Hematopoietic multipotent progenitor cell treated with erythropoietin and hydrocortisone succinate and interleukin-3 and kit ligand, for 4 days (in vitro differentiated cells): ENCODE results near the gene IER5L.
"Not testable (repeated sequence)": the region's sequence is repeated elsewhere in the genome, so short reads cannot be mapped to it uniquely, and the experiment has no call there.

ENCODE experiments used
- DNase-seq: peaks from one replicate; pipeline ENCODE4 v3.0.0-alpha.2; 2015

IER5L gene

DNA sequence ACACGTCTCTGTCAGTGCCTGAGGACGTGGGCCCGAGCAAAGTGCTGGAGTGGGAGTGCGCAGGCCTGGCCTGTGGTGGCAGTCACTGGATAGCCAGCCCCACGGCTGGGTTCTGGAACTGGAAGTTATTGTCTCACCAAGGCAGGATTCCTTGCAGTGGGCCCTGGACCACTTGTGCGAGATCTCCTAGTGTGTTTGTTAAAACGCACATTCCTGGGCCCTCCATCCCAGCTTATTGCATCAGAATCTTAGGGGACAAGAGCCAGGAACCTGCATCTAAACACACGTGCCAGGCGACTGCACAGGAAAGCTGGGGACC is 40.0 kb downstream of the IER5L start:
- no peak for DNase-seq

DNA sequence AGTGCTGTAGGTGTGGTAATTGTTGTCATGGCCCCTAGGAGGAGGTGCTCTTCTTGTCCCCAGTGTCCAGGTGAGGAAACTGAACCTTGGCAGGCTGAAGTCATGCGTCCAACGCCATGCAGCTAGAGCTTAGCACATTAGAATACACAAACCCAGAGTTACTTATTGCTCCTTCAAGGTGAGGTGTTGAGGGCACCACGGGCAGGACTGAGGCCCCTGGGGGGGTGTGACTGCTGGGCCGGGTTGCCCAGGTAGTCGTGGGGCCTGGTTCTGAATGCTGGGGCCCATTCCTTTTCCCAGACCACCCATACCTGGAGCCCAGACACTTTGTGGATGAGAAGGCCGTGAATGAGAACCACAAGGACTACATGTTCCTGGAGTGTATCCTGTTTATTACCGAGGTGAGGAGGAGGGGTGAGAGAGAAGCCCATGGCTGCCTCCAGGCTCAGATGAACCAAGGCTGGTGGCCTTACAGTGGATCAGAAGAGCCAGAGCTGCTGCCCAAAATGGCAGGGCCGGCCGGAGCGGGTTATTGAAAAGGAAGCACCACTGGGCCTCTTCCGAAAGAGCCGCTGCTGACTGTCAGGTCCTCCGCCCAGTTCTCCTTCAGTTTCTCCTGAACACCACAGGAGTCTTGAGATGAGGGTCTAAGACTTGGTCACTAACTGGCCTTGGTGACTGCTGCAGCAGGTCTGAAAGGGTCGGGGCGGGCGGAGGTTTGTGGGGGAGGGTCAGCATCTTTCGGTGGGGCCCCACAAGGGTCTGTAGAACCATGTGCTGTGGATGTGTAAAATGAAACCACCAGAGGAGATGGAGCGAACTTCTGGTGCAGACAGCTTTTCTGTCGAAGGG is 40.5 kb downstream of the IER5L start:
- DNase-seq, result no peak

DNA sequence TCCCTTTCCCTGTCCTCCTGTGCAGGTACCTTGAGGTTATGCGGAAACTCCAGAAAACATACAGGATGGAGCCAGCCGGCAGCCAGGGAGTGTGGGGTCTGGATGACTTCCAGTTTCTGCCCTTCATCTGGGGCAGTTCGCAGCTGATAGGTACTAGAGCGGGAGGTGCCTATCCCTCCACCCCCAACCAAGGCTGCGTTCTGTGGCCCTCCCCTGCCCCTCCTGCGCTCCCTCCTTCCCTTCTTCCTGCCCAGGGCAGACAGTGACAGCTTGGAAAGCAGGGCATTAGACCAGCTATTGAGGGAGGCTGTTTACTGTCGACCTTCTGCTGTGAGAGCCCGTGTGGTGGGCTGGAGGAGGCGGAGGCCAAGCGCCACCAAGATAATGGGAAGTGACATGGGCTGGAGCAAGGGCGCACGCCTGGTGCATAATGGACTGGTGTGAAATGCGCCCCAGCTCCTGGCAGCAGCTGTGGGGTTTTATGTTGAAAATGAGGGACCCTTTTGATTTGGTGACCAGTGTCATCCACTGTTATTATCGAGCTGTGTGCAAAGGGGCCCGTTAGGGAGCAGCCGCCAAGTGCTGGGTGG is 41.5 kb downstream of the IER5L start:
- no peak for DNase-seq

DNA sequence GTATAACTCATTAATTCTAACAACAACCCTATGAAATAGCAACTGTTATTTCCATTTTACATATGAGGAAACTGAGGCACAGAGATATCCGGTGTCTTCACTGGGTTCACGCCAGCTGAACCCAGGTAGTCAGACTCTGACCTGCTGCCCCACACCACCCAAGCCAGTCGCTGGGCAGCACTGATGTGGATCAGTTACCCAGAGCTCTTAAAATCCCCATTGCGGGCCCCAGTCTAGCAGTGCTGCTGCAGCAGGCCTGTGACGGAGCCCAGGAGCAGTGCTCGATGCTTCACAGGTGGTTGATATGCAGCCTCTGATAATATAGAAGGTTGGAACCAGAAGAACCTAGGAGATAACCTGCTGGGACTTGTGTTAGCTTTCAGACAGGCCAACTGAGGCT is 42.6 kb downstream of the IER5L start:
- DNase-seq, result no peak

DNA sequence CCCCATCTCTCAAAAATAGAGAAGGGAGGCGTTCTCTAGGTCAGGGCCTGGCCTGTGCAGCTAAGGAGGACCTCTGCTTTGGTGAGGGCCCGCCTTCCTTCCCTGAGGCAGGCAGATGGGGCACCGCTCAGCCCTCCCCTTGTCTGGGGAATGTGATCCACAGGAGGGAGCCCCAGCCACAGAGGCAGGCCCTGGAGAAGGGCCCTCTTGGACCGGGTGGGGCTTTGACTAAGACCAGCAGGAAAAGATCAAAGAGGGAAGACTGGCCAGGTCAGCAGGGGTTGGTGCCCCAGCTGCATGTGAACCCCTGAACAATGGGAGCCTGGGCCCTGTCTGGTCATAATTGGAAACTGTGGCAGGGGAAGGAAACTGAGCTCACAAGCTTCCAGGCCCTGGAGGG is 45.0 kb downstream of the IER5L start:
- no peak for DNase-seq

DNA sequence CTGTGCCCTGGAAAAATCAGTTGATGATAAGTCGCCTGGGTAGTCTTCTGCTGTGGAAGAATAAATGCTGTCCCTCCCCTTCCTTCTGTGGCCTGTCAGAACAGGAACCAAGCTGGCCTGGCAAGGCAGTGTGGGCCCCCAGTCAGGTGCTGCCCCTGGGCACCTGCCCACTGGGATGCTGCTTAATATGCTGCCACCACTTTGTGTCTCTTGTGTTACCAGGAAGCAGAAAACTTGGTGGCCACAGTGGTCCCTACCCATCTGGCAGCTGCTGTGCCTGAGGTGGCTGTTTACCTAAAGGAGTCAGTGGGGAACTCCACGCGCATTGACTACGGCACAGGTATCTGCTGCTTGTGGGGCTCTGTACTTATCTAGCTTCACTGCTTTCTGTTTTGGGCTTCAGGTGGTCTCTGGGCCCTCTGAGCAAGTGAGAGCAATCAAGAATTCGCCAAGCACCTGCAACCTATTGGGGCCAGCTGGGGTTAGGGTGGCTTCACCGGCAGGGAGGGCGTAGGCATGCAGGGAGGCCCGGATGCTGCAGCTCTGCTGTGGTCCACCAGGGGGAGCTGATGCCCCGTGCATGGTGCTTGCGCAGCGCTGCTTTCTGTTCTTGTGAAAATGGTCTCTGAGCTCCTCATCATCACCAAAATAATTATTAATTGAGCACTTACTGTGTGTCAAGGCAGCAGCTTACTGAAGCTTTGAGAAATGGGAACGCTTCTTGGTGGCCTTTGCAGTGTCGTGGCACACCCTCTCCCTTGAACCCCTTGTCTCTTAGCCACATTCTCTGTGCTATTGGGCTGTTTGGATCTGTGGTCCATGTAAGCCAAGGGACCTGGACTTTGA is 46.5 kb downstream of the IER5L start:
- DNase-seq, result peak; percentile 87

DNA sequence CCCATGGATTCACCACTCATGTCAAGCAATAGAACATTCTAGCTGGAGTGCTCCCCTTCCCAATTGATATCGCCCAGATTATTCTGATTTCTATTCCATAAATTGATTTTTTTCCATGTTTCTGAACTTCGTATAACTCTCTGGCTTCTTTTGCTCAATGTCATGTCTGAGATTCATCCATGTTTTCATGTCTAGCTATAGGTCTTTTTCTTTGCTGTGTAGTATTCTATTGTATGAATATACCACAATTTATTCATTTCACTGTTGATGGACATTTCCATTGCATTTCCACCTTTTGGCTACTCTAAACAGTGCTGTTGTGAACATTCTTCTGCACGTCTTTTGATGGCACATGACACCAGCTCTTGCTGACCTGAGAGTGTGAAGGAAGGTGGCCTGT is 47.3 kb downstream of the IER5L start:
- DNase-seq, result no peak

DNA sequence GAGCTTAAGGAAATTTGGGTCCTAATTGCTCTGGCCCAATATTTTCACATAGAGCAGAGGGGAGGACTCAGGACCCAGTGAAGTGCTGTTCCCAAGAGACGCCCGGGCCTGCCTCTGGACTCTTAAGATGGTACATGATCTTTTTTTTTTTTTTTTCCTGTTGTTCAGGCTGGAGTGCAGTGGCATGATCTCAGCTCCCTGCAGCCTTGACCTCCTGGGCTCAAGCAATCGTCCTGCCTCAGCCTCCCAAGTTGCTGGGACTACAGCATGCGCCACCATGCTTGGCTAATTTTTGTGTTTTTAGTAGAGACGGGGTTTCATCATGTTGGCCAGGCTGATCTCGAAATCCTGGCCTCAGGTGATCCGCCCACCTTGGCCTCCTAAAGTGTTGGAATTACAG is 47.8 kb downstream of the IER5L start:
- not testable (repeated sequence) for DNase-seq

DNA sequence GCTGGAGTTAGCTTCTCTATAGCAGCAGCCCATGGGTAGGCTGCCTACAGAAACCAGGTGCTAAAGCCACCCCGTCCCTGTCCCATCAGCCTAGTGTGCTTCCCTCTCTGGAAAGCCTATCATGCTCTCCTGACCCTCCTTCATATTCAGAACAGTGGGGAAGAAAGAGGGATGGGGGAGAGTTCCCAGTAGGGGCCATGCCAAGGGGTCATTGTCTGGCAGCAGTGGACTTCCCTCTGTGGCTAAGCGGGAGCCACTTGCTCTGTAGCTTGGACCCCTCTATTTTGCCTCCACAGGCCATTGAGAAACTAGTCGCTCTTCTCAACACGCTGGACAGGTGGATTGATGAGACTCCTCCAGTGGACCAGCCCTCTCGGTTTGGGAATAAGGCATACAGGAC is 49.4 kb downstream of the IER5L start:
- DNase-seq, result no peak

DNA sequence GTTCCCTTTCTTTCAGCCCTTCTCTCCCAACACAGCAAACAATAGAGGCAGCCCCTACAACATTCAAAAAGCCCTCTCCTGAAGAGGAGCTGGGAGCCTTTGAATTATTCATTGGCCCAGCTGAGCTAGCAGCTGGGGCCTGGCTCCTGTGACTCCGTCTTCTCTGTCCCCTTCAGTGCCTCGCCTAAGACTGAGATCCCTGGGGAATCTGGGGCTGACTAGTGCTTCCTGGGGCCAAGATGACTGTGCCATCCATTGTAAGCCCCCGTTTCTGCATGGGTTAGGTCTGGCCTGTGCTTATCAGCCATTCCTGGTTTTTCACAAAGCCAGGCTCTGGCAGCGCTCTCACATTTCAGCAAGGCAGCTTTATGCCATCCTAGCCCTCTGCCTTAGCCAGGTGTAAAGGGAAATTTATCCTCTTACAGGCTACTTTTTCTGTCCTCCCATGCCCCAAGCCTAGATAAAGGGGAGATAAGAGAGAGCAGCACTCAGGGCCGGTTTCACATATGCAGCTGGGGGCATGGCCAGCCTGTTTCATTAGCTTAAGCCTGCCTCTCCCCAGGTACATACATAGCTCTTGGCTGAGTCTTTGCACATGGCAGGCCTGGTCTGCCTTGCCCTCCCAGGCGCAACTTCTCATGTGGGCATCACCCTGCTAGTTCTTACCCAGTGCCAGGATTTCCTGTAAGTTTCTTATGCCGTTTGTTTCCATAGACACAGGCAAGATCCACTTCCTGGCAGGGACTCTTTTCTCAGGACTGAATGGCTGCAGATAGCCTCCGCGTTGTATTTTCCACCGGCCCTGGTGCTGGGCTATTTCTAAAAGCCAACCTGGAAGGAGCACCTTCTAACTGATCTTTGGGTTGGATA is 51.1 kb downstream of the IER5L start:
- DNase-seq, result no peak
